ENCODE measurements around the gene ITGAL.

GRCh38 chr16:30458561-30459394, 13.8 kb upstream of the ITGAL start:
- TF ChIP-seq ARNT (IDR thresholded peaks at IDR 0.05) (no peak), L3MBTL2 (conservative IDR thresholded peaks at IDR 0.05) (no peak), BHLHE40 (IDR thresholded peaks at IDR 0.05; ENCODE audit: borderline replicate concordance) (no peak), FOXK2 (IDR thresholded peaks at IDR 0.05) (no peak), FOXM1 (IDR thresholded peaks at IDR 0.05; ENCODE audit: borderline replicate concordance) (no peak)
